Glomerular visceral epithelial cell (primary cell): ENCODE measurements around the gene SAFB2.

ENCODE experiments used
- DNase-seq: peaks from one replicate; pipeline ENCODE4 v3.0.0-alpha.2; 2016; ENCODE audit errors: extremely low spot score

SAFB2 gene

DNA sequence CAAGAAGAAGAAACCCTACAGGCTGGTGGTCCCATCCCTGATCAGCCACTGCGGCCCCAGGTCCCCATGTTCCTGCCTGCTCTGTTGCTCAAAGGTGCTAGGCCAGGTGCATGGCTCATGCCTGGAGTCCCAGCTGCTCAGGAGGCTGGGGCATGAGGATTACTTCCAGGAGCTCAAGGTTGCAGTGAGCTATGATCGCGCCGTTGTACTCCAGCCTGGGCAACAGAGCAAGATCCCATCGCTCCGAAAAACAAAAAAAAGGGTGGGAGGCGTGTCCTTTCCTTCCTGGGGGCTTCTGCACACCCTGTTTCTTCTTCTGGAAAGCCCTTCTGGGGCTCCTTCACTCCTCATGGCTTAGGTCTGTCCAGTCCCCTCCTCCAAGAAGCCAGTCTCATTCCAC, 42.9 kb downstream of the SAFB2 start:
- DNase-seq = no peak

DNA sequence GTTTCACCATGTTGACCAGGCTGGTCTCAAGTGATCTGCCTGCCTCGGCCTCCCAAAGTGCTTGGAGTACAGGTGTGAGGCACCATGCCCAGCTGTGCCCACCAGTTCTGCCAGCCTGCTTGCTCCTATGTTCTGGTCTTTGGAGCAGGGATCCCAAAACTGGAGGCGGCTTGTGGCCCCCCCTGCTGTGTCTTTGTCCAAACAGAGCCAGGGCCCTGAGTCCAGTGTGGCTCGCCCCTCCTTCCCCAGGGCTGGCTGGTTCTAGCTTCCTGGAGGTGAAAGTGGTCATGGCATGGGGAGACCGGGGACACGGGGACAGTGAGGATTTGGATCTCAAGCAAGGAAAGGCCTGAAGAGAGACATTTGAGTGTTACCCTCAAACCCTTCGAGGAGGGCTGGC, 43.3 kb downstream of the SAFB2 start:
- no peak for DNase-seq

DNA sequence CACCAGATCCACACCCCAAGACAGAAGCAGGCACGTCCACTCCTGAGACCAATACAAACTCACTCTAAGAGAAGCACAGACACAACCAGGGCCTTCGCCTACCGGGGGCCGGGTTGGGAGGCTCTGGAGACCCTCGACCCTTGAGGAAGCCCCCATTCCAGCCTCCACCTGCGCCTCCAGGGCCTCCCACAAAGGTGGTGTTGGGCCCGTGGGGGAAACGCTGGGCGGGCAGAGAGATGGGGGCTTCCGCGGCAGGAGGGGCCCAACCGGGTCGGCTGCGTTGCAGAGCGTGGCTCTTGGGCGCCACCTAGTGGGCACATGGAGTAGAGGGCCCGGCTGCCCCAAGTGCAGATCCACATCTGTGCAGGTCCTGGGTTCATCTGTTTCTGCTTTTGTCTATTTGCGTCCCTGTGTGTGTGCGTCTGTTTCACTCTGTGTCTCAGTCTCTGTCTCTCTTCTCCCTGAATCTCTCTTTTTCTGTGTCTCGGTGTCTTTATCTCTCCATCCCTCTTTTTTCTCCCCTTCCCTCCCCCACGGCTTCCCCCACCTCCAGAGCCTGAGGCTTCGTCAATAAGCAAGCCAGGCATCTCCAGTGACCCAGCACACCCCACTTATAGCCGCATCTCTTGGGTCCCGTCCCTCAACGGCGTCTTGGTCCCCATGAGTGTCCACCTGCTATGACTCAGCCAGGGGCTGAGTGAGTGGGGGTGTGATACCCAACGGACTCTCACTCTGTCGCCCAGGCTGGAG, 44.3 kb downstream of the SAFB2 start:
- peak; percentile 49 for DNase-seq

DNA sequence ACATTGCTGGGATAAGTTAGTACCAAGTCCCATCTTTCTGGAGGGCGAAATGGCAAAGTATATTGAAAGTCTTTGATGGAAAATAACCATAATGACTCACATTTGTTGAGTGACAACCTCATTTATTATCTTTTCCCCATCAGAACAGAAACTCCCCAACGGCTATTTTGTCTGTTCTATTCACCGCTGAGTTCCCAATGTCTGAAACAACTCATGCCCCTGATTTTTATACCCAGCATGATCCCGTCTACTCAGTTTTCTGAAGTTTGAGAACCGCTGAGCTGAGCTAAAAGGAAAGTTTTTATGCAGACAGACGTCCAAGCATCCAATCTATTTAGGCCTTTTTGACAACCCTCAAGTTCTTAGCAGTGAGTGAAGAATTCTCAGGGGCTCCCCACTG, 47.0 kb downstream of the SAFB2 start:
- DNase-seq = no peak

DNA sequence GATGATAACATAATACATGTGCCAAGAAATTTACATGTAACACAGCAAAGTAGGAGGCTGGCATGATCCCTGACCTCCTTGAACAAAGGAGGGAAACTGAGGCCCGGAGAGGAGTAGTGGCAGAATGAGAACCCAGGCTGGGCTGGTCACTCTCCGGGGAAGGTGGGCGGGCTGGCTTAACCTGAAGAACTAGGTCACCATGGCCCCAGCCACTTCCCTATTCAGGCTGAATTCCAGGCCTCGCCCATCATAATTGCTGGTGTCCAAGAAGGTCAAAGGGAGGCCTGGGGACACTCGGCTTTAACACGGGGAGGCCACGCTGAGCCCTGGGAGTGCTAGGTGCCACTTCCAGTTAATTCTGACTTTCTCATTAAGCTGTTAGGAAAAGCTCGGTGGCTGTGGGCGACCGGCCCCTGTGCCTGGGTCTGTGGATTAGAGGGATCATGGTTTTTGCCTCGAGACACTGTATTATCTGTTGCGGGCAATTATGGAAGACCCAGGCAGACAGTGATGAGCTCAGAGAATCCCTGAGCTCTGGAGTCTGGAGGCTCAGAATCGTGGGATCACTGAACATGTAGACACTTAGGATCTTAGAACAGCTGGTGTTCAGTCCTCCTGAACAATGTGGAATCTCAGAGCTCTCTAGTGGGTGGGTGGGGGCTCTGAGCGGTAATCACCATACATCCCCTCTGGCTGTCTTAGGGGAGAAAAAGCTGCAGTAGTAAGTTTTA, 49.9 kb downstream of the SAFB2 start:
- no peak for DNase-seq

DNA sequence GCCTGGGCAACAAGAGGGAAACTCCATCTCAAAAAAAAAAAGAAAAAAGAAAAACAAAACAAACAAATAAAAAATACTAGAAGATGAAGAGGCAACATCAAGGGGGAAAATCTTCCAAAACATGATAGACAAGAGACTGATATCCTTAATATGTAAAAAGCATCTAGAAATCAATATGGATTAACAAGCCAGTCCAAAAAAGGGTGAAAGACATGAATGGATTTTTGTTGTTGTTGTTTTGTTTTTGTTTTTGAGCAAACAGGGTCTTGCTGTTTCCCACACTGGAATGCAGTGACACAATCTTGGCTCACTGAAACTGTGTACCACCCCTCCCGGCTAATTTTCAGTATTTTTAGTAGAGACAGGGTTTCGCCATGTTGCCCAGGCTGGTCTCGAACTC, 50.8 kb downstream of the SAFB2 start:
- no peak for DNase-seq

DNA sequence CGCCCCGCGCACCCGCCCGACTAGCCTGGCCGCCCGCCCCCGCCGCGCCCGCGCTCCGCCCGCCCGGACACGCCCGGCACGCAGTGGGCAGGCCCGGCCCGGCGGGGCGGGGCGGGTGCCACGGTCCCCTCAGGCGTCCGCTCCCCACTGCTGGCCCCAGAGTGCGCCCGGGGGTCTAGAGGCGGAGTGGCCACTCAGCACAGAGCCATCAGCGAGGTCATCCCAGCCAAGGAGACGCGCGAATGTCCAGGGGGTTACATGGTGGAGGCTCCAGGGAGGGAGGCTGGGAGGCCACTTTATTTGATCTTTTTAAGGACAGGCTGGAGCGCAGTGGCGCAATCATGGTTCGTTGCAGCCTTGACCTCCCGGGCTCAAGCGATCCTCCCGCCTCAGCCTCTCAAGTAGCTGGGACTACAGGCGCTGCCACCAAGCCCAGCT, 54.6 kb downstream of the SAFB2 start:
- no peak for DNase-seq

DNA sequence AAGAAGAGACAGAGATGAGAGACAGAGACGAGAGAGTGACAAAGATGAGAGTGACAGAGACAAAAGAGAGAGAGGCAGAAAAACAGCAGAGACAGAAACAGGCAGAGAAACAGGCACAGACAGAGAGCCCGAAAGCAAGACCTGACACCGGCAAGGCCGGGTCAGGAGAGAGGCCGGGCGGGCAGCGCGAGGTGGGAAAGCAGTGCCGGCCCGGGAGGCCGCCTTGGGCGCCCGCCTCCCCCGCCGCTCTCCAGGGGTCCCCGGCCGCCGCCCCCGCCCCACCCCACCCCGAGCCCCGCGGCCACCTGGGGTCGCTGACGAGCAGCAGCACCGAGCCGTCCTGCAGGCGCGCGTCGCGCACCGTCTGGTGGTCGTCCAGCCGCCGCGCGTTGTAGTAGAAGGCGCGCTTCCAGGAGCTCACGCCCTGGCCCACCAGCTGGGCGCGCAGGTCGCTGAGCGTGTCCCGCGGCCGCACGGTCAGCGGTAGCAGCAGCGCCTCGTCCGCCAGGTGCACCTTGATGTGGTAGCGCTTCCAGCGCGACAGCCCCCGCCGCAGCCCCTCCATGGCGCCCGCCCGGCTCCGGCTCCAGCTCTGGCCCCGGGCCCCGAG, 55.1 kb downstream of the SAFB2 start, which contains the start of gene TINCR:
Gene TINCR (minus strand): TSS at position 594 of the 610 bp plus-strand sequence.
- DNase-seq = no peak

DNA sequence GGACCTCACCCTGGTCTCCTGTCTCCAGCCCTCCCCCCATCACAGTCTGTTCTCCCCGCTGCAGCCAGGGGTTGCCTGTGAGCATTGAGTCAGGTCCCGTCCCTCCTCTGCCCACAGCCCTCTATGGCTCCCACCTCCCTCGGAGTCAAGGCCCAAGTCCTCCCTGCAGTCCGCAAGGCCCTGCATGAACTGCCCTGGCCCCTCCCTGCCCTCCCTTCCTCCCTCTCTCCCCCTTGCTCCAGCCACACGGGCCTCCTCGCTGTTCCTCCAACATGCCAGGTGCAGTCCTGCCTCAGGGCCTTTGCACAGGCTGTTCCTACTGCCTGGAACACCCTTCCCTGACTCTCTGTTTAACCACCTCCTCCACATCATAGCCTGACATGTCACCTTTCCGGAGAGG, 57.6 kb downstream of the SAFB2 start:
- DNase-seq = no peak

DNA sequence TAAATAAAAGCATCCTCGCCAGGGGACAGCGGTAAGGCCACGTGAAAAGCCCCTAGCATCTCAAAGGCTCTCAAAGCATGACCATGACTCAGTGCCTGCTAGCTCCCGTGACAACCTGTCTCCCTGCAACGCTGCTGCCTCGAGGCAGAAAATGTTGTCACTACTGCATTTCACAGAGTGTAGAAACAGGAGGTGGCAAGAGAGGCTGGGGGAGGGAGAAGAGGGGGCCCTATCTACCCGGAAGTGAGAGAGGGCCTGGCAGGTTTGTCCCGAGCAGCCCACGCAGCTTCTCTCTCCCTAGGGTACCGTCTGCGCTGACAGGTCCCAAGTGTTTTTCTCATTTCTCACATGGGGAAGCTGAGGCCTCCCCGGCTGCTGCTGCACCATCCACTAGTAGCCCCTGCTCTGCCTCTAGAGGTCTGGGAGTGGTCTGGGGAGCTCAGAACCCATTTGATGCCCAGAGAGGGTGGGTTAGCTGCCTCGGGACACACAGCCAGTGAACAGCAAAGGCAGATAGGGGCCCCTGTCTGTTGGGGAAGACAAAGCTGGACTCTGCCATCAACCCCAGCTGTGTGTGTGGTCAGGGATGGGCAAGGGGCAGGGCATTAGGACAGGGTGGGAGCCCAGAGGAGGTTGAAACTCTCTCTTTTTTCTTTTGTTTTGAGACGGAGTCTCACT, 58.5 kb downstream of the SAFB2 start:
- DNase-seq = no peak

DNA sequence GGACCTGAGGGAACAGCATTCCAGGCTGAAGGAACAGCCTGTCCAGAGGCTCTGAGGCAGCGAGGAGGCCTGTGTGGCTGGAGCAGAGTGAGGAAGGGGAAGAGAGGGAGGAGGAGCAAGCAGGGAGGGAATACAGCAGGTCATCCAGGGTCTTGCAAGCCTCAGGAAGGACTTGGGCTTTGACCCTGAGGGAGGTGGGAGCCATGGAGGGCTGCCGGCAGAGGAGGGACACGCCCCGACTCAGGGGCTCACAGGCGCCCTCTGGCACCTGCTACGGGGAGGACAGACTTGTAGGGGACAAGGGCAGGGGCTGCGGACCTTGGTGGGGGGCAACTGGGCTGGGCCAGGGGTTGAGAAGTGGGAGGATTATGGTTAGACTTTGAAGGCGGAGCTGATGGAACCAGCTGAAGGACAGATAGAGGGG, 59.6 kb downstream of the SAFB2 start:
- DNase-seq = no peak

DNA sequence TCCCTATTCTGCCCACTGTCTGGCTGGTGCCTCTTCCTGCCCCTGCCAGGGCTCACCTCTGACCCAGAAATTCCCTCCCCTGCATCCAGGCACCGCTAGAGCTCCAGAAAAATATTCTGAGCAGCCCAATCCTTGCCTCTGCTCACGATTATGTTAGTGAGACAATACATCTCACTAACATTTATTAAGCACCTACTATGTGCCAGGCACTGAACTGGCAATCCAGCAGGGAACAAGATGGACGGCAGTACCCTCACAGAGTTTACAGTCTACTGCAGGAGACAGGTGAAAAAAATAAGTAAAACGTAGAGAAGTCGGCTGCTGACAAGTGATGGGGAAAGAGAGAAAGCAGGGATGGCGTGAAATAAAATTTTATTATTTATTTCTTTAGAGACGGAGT, 60.3 kb downstream of the SAFB2 start:
- DNase-seq = no peak

DNA sequence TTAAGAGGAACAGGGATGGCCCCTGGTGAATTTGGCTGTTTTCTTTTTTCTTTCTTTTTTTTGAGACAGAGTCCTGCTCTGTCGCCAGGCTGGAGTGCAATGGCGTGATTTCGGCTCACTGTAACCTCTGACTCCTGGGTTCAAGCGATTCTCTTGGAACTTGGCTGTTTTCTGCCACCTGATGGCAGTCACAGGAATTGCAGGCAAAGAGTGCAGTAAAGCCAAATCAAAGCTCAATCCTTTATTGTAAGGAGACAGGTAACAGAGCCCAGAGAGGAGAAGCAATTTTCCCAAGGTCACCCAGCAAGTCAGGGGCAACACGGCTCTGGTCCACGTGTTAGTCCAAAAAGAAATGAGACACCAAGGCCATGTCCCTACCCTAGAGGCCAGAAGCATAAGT, 61.0 kb downstream of the SAFB2 start:
- no peak for DNase-seq

DNA sequence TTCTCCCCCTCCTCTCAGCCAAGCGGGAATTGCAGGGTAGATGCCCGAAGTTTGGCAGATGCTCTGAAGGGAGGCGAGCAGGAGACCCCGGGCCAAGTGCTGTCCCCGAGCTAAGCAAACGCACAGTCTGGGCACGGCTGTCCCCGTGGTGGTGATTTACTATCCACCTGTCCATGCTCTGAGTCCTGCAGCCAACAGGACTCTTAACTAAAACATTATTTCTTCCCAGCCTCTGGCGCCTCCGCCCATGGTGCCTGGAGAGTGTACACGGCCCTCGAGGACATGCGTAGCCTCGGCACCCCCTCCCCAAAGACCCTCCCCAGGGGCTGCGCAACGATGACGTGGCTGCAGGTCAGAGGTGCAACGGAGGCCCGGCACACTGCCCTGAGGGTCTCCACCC, 62.4 kb downstream of the SAFB2 start:
- no peak for DNase-seq

DNA sequence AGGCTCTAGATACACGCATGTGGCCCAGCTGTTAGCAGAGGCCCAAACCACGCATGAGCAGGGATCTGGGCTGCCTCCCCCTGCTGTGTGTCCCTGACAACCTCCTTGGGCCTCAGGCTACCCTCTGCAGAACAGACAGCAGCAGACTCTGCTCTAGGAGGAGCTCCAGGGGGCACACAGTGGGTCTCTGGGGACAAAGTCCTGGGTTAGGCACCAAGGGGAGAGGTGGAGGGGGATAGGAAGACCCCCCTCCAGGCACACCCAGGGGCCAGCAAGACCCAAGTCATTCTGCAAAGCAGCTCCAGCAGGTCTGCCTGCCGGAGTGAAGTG, 62.8 kb downstream of the SAFB2 start:
- no peak for DNase-seq

DNA sequence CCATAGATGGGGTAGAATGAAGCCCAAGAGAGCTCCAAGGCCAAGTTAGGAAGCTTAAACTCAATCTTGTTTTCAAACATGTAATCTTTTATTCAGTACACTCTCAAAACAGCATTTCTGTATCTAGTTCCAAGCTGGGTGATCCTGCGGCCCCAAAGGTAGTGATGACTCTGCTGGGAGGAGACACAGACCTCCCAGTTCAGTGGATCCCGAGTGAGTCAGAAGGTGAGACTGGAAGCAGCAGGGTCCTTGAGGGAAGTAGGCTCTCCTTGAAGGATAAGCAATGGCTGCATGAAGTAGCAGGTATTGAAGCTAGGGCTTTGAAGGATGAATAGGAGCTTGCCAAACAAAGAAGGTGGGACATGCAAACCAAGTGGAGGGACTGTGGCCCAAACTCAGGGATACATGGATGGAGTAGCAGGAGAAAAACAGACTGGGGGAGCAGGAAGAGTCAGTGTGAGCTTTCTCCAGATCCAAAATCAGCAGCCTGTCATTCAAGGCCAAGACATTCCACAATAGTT, 64.4 kb downstream of the SAFB2 start:
- DNase-seq = no peak

DNA sequence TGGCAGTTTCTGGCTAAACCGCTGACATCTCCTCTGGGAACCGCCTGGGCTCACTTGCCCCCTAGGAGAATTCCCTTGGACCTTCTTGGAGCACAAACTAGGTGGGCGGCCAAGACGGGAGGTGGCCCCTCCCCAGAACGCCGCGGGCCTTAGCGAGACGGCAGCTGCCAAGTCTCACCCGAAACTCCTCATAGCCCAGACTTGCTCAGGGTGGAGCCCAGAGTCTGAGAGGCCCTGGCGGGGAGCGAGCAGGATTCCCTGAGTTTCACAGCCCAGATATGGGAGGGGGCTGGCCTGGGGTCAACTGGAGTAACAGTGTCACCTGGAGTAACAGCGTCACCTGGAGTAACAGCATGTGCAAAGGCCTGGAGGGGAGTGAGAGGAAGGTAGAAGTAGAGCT, 64.9 kb downstream of the SAFB2 start:
- DNase-seq = no peak

DNA sequence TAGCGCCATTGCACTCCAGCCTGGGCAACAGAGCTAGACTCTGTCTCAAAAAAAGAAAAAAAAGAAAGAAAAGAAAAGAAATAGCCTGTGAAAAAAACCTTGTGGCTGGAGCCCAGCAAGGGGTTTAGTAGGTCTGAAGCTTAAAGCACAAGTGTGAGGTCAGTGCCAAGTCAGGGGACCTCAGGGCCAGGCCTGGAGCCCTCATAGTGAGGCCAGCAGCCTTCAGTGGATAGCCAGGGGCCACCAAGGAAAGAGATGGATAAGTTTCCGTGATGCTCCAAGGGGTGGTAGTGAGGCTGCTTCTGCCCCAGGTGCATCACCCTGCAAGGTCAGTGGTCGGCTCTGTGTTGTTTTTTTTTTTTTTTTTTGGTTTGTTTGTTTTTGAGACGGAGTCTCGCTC, 67.7 kb downstream of the SAFB2 start:
- DNase-seq = no peak

DNA sequence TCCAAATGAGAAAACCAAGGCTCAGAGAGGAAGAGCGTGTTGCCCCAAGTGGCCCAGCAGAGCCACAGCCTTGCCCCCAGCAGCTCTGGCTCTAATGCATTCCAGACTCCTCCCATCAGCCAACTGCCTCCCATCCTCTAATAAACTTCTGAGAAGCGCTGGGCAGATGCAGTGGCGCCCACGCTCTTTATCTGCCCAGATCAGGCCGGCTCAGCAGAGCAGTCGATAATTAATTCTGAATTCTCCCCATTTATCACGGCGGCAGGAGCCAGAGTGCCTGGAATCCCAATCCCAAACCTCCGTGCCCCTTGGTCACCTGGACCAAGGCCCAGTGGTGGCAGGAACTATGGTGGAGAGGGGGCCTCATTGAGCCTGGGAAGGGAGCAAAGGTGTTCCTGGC, 68.7 kb downstream of the SAFB2 start:
- DNase-seq = no peak

DNA sequence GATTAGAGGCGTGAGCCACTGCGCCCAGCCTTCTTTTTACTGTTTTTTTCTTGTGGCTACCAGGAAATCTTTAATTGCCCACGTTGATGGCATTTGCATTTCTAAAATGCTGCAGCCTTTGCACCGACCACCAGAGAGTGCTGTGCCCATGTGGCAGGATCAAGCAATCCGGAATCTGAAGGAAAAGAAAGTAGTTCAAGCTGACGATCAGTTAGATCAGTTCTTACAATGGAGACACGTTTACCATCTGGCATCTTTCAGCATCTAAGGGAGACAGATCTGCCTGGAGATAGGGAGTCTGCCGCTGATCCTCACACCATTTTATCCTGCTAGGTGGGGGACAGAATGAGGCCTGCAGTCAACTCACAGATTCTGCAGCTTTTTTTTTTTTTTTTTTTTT, 74.7 kb downstream of the SAFB2 start:
- peak; percentile 40 for DNase-seq

DNA sequence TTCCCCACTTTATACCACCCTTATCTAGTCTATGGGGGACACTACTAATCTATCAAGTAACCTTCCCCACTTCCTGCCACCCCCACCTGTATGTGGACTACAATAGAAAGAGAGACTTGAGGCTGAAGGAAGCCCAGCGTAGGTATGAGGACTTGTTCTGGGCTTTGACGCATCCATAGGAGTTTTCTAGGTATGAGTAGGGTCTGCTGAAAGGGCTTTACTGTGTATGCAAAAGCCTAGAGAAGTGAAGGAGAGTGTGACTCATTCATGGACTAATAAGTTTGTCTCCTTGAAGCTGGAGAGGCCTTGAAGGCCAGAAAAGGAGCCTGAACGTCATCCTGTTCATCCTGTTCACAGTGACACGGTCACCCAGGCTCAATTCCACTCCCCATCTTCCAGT, 76.6 kb downstream of the SAFB2 start:
- DNase-seq = no peak

DNA sequence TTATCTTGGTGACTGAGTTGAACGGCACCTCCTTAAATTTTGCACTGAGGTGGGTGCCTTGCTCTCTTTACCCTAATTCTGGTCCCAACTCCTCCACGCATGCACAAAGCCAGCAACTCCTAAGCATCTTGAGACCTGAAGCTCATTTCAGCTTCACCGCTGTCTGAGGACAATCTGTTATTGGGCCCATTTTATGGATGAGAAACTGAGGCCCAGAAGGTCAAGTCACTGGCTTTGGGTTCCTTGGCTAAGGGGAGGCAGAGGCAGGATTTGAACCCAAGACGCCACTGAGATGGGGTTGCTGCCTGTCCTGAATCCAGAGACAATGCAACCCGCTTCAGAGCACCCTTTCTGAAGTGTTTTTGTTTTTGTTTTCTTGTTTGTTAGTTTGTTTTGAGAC, 77.5 kb downstream of the SAFB2 start:
- no peak for DNase-seq
